ENCODE data around the gene OGFR.

DNA sequence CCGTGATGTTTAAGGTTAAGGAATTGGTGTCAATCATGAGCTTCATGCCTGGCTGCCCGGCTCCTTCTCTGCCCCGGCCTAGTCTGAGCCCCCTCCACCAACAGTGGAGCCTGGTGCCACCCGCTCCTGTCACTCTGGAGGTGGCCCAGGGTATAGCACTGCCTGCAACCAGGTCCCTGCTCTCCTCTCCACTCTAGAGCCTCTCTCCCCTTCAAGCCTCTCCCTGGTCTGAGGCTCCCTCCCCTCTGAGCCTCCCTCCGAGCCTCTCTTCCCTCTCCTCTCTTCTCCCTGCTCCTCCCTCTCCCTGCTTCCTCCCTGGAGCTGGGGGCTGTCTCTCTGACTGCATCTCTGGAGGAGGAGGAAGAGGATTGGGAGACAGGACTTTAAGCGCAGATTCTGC lies 39.6 kb upstream of the OGFR start:
- TF ChIP-seq, protein P1, sequence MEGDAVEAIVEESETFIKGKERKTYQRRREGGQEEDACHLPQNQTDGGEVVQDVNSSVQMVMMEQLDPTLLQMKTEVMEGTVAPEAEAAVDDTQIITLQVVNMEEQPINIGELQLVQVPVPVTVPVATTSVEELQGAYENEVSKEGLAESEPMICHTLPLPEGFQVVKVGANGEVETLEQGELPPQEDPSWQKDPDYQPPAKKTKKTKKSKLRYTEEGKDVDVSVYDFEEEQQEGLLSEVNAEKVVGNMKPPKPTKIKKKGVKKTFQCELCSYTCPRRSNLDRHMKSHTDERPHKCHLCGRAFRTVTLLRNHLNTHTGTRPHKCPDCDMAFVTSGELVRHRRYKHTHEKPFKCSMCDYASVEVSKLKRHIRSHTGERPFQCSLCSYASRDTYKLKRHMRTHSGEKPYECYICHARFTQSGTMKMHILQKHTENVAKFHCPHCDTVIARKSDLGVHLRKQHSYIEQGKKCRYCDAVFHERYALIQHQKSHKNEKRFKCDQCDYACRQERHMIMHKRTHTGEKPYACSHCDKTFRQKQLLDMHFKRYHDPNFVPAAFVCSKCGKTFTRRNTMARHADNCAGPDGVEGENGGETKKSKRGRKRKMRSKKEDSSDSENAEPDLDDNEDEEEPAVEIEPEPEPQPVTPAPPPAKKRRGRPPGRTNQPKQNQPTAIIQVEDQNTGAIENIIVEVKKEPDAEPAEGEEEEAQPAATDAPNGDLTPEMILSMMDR (IDR thresholded peaks at IDR 0.05; ENCODE audit: extremely low read depth in 1 of 2, insufficient read depth in 1 of 2, low read depth in 1 of 2, low read length in 2 of 2): no peak
- no peak for TF ChIP-seq JUN (IDR thresholded peaks at IDR 0.05; ENCODE audit: borderline replicate concordance, insufficient read depth, insufficient read length, low read depth)
